ENCODE results near the gene BCL2L1.

BCL2L1 gene

DNA sequence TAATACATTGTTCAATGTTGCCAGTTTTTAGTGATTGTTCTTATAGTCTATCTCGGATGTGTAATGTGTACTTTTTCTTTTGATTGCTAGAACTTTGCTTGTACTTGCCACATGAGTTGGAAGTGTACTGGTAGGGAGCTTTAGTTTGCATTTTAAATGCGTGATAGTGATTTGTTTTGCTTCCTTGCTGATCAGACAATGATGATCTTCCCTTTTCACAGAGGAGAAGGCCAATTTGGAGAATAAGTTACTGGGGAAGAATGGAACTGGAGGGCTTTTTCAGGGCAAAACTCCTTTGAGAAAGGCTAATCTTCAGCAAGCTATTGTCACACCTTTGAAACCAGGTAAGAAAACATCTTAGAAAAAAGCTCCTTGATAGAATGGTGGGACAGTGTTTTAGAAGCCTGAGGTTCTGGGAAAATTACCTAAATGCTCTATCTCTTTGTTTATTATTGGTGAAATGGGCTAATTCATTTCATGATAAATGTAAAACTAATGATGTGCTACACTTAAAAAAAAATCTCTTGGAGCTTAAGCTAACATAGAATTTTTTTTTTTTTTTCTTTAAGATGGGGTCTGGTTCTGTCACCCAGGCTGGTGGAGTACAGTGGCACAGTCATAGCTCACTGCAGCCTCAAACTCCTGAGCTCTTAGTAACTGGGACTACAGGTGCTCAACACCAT lies 37.3 kb upstream of the BCL2L1 start:
- H3K4me3 ChIP-seq (ENCODE audit: control insufficient read depth, low read depth, low read length) = no peak overlapping the region
- TF ChIP-seq, protein P1, sequence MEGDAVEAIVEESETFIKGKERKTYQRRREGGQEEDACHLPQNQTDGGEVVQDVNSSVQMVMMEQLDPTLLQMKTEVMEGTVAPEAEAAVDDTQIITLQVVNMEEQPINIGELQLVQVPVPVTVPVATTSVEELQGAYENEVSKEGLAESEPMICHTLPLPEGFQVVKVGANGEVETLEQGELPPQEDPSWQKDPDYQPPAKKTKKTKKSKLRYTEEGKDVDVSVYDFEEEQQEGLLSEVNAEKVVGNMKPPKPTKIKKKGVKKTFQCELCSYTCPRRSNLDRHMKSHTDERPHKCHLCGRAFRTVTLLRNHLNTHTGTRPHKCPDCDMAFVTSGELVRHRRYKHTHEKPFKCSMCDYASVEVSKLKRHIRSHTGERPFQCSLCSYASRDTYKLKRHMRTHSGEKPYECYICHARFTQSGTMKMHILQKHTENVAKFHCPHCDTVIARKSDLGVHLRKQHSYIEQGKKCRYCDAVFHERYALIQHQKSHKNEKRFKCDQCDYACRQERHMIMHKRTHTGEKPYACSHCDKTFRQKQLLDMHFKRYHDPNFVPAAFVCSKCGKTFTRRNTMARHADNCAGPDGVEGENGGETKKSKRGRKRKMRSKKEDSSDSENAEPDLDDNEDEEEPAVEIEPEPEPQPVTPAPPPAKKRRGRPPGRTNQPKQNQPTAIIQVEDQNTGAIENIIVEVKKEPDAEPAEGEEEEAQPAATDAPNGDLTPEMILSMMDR (IDR thresholded peaks at IDR 0.05; ENCODE audit: control insufficient read depth, insufficient read depth, low read depth, low read length, missing control alignments) = no peak
- no peak for DNase-seq (ENCODE audit: low read depth)

DNA sequence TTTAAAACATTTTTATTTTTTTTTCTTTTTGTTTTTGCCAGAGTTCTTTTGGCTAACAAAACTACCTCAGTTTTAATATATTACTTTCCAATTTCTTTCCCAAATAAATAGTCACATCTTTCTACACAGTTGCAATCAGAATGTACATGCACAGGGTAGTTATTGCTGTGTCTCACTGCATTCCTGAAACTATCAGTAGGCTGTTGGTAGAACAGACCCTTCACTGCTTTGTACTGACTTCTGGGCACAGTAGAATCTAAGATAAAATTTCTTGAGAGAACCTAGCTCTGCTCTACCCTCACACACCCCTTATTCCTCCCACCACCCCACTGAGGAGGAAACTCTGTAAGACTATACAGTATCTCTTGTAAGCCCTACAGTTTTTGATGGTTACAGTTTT lies 36.3 kb upstream of the BCL2L1 start:
- DNase-seq (ENCODE audit: low read depth) = no peak
- TF ChIP-seq, protein P1 (IDR thresholded peaks at IDR 0.05; ENCODE audit: control insufficient read depth, insufficient read depth, low read depth, low read length, missing control alignments) = no peak
- no peak overlapping the region for H3K4me3 ChIP-seq (ENCODE audit: control insufficient read depth, low read depth, low read length)

DNA sequence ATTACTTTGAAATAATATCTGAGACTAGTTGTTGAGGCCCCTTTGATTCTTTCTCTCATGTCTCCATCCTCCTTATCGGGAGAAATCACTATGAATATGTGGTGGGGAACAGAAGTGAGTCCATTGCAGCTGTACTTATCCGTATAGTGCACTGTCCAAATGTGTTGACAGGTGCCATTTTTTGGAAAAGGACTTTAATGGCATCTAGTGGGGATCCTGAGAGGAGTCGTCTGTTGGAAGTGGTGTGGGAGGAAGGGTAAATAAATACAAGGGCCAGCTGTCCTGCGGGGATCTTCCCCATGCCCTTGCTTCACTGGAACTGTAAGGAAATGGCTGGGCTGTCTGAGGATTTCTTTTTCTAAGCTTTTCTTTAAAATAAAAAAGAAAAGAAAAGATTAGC lies 35.9 kb upstream of the BCL2L1 start:
- TF ChIP-seq, protein P1 (IDR thresholded peaks at IDR 0.05; ENCODE audit: control insufficient read depth, insufficient read depth, low read depth, low read length, missing control alignments) = no peak
- no peak overlapping the region for H3K4me3 ChIP-seq (ENCODE audit: control insufficient read depth, low read depth, low read length)
- DNase-seq (ENCODE audit: low read depth) = no peak

DNA sequence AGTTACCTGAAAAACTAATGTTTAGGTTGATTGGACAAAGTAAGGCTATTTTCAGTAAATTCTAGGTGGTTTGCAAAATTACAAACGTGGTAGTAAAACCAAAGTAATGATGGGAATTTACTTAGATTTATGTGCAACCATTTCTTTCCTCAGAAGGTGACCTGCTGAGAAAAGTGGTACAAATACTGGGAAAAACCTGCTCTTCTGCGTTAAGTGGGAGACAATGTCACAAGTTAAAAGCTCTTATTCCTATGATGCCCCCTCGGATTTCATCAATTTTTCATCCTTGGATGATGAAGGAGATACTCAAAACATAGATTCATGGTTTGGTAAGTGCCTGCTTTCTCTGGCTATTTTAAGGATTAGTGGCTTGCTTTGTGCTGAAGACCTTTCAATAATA lies 34.6 kb upstream of the BCL2L1 start:
- TF ChIP-seq, protein P1 (IDR thresholded peaks at IDR 0.05; ENCODE audit: control insufficient read depth, insufficient read depth, low read depth, low read length, missing control alignments) = no peak
- DNase-seq (ENCODE audit: low read depth) = no peak

DNA sequence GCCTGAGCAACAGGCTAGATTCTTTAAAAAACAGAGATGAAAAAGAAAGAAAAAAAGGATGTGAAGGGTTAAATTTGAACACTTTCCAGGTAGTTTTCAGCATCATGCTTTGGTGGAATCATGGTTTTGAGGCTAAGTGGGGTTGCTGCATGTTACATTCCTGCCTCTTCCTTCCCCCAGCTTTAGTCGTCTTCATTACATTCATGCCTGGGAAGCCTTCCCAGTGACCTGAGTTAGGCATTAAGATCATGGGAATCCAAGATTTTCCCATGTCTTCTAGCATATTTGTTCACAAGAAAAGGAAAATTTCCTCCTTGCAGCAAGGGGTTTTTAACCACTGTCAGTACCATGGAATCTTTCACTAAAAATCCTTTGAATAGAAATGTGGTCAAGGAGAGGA lies 28.5 kb upstream of the BCL2L1 start:
- peak; percentile 81 for DNase-seq (ENCODE audit: low read depth)
- TF ChIP-seq, protein P1 (IDR thresholded peaks at IDR 0.05; ENCODE audit: control insufficient read depth, insufficient read depth, low read depth, low read length, missing control alignments) = no peak
- no peak overlapping the region for H3K4me3 ChIP-seq (ENCODE audit: control insufficient read depth, low read depth, low read length)

More for the DNA sequence above, 34.6 kb upstream of the BCL2L1 start:
- no peak overlapping the region for H3K4me3 ChIP-seq (ENCODE audit: control insufficient read depth, low read depth, low read length)

DNA sequence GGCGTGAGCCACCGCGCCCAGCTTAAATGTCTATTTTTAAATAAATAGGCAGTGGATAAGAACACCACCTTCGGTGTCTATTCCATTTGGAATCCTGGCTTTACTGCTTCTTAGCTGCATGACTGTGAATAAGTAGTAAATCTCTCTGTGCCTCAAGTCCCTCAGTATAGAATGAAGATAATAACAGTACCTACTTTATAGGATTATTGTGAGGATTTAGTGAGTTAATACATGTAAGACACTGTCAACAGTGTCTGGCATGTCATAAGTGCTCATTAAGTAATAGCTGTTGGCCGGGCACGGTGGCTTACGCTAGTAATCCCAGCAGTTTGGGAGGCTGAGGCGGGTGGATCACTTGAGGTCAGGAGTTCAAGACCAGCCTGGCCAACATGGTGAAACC lies 26.6 kb upstream of the BCL2L1 start:
- H3K4me3 ChIP-seq (ENCODE audit: control insufficient read depth, low read depth, low read length) = no peak overlapping the region
- no peak for DNase-seq (ENCODE audit: low read depth)
- TF ChIP-seq, protein P1 (IDR thresholded peaks at IDR 0.05; ENCODE audit: control insufficient read depth, insufficient read depth, low read depth, low read length, missing control alignments) = no peak
